GM03348 (cell line): ENCODE data around the gene SFTPD.
"Not testable (repeated sequence)": the region's sequence is repeated elsewhere in the genome, so short reads cannot be mapped to it uniquely, and the experiment has no call there.

ENCODE experiments used
- DNase-seq: peaks from one replicate; pipeline ENCODE4 v3.0.0; 2012; ENCODE audit warnings: low spot score

The SFTPD gene

DNA sequence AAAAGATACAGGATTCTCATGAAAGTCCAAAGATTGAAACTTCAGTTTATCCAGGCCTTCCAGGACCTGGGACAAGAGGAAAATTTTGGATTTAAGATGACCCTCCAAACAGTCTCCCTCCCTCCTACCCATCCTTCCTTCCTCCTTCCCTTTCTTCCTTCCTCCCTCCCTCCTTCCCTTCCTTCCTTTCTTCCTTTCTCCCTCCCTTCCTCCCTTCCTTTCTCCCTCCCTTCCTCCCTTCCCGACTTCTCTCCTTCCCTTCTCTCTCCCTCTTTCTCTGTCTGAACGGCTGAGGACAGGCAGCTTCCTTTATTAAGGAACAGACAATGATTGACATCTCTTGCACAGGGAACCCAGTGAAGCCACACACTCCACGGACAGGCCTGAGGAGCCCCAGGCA lies 23.3 kb downstream of the SFTPD start:
- no peak for DNase-seq

GRCh38 chr10:79923669-79924068 lies 25.2 kb downstream of the SFTPD start:
- no peak for DNase-seq

GRCh38 chr10:79923145-79923544 lies 25.8 kb downstream of the SFTPD start:
- no peak for DNase-seq

- not testable (repeated sequence) for DNase-seq
These were observed 26.9 kb downstream of the SFTPD start for GRCh38 chr10:79922011-79922412.

DNA sequence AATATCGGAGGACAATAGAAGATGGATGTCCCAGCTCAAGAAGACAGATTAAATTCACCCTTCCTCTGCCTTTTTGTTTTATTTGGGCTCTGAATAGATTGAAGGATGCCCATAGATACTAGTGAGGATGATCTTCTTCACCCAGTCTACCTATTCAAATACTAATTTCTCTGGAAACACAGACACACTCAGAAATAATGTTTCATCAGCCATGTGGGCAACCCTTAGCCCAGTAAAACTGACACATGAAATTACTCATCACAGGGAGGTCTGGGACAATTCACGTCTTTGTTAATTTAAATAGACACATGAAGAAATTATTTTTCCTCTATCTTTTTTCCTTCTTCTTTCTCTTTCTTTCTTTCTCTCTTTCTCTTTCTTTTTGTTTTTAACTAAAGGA lies 33.1 kb downstream of the SFTPD start:
- not testable (repeated sequence) for DNase-seq

DNA sequence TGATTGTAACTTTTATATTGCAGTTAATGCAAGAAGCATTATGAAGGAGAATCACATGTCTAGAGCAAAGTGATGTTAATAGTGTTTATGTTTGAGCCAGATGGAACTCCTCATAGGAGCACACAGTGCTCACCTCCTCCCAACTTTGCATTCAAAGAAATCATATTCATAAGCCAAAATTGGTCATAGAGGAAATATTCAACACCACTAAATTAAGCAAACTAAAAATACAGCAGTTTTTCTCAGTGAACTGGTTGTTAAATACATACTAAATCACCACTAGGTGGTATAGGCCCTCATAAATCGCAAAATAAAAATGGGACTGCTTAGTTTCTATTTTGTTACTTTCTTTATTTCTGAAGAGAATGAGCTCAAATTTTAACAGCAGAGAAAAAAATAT lies 34.4 kb downstream of the SFTPD start:
- DNase-seq: not testable (repeated sequence)

GRCh38 chr10:79910836-79911235 lies 38.1 kb downstream of the SFTPD start:
- no peak for DNase-seq

DNA sequence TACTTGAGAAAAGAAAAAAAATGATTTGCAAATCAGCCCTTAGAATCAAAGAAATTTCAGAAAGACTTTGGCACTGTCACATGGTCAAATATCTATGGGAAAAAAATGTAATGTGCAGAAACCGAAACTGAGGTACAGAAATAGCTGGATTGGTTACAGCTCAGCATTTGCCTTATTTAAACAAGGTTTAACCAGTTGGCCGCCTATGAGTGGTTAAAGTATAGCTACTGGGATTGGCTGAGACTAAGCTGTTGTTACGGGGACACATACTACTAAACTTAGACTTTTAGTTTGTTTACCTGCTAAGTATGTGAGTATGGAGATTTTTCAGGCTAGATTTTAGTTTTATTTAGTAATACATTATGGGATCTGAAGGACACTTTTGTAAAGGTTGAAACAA lies 38.6 kb downstream of the SFTPD start:
- DNase-seq: no peak

DNA sequence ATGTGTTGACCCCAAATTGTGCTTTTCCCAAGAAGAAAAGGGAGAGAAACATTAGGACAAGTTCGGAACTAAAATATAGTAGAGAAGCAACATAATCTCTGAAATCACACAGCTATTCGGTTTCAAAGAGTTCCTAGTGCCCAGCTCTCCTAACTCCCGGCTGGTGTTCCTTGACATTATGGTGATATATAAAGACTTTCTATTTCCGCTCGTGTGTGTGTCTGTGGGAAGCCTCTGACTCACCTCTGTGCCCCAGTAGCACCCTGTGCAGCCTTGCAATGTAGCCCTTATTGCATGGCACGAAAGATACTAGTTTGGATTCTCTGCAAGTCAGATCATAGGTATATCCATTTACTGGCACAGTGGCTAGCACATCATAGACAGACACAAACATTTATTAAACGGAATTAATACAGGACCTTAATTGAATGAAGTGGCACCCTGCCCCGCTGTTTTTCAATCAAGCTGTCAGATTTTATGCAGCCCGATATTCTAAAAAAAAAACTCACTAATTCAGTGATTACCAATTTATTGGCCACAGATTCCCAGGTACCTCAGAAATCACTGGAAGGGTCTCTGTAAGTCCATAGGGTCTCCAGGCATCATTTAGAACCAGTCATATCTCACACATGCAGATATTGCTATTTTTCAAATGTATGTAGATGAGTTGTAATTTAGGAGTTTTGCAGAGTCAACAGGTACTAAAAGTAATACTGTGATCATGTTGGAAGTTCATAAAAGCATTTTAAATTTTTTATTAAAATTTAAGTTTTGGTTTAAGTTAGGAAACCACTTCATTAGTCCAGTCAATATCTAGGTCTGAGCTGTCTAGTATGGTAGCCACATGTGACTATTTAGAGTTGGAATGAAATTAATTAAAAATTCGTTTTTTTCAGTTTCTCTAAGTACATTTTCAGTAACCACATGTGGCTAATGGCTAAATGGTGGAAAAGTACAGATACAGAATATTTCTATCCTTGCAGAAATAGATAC lies 43.3 kb downstream of the SFTPD start:
- no peak for DNase-seq

GRCh38 chr10:79904671-79905321 lies 44.1 kb downstream of the SFTPD start:
- peak; percentile 86 for DNase-seq

DNA sequence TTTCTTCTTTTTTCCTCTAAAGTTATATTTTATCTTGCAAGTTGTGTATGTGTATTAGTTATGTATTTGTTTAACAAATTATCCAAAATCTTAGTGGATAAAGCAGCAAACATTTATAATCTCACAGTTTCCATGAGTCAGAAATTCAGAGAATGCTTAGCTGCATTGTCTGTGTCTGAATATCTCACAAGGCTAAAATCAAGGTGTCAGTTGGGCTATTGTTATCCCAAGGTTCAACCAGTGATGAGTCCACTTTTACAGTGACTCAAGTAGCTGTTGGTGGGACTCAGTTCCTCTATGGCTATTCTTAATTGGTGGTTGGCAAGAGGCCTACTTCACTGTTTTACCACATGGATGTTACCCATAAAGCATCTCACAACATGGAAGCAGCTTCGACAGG lies 47.3 kb downstream of the SFTPD start:
- not testable (repeated sequence) for DNase-seq

GRCh38 chr10:79898597-79899325 lies 50.1 kb downstream of the SFTPD start:
- peak; percentile 1 for DNase-seq

DNA sequence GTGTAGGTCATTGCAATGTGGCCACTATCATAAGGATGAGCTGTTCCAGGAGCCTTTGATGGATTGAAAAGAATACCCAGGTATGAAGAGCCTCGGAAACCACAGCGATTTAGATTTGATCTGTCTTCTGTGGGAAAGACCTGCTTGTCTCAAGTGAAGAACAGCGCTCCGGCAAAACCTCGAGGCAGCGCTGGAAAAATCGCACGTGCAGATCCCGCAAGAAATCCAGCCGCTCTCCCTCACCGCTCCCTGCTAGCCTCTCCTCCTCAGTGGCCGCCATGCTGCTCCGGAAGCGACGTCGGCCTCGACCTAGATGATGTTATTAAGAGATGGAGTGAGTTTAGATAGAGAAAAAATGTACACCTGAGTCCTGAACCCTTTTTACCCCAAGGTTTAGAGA lies 56.0 kb downstream of the SFTPD start:
- not testable (repeated sequence) for DNase-seq

GRCh38 chr10:79890469-79890868 lies 58.4 kb downstream of the SFTPD start:
- no peak for DNase-seq

GRCh38 chr10:79888984-79889383 lies 59.9 kb downstream of the SFTPD start:
- DNase-seq: not testable (repeated sequence)
